SU-DHL-6 (cell line): ENCODE data around the gene MACF1.
"Not testable (repeated sequence)": the region's sequence is repeated elsewhere in the genome, so short reads cannot be mapped to it uniquely, and the experiment has no call there.

Source experiments
- H2AFZ ChIP-seq: fragments of 200-600 bp; sonication (generic); 2 replicates; pipeline ENCODE4 v1.6.1; 2014; ENCODE audit warnings: low read depth, mild to moderate bottlenecking, moderate library complexity, mixed read lengths, antibody characterized with exemption, low read length; ENCODE audit not compliant: severe bottlenecking
- H3F3A ChIP-seq: fragments of 200-600 bp; shearing (Covaris generic); 2 replicates; pipeline ENCODE4 v1.6.0; 2016; ENCODE audit warnings: antibody characterized with exemption, mild to moderate bottlenecking; ENCODE audit not compliant: insufficient read depth
- H3K27ac ChIP-seq: fragments of 200-600 bp; sonication (generic); 2 replicates; pipeline ENCODE4 v1.5.1; 2016; ENCODE audit warnings: low read depth, mild to moderate bottlenecking, low read length, moderate library complexity, mixed read lengths
- H3K27me3 ChIP-seq: fragments of 200-600 bp; sonication (generic), shearing (Covaris generic); 2 replicates; pipeline ENCODE4 v1.6.0; 2014; ENCODE audit warnings: mild to moderate bottlenecking, low read length
- H3K36me3 ChIP-seq: fragments of 200-600 bp; sonication (generic); 2 replicates; pipeline ENCODE4 v1.6.1; 2014; ENCODE audit warnings: mild to moderate bottlenecking, low read length, mixed read lengths
- H3K4me2 ChIP-seq: fragments of 300-600, 200-600 bp; shearing (Covaris generic), sonication (generic); 2 replicates; pipeline ENCODE4 v1.6.0; 2014; ENCODE audit warnings: low read length, low read depth, mild to moderate bottlenecking; ENCODE audit not compliant: poor library complexity, severe bottlenecking
- H3K4me3 ChIP-seq: fragments of 200-600 bp; sonication (generic); 2 replicates; pipeline ENCODE4 v1.5.1; 2014; ENCODE audit warnings: antibody characterized with exemption, low read length, mild to moderate bottlenecking, mixed read lengths; ENCODE audit not compliant: insufficient read depth, poor library complexity, severe bottlenecking
- H3K79me2 ChIP-seq: fragments of 200-600 bp; sonication (generic); 2 replicates; pipeline ENCODE4 v1.6.1; 2014; ENCODE audit warnings: mild to moderate bottlenecking, low read length, moderate library complexity; ENCODE audit not compliant: insufficient read depth
- H3K9ac ChIP-seq: fragments of 200-600 bp; sonication (generic); 2 replicates; pipeline ENCODE4 v1.7.0; 2014; ENCODE audit warnings: mild to moderate bottlenecking, low read length
- H3K9me2 ChIP-seq: fragments of 200-600 bp; sonication (generic); replicated peaks from 2 replicates; pipeline ENCODE4 v1.6.1; 2014; ENCODE audit warnings: low read length; ENCODE audit not compliant: insufficient read depth
- H3K9me3 ChIP-seq: fragments of 200-600 bp; sonication (generic); 2 replicates; pipeline ENCODE4 v1.6.1; 2014; ENCODE audit warnings: low read length, mixed read lengths; ENCODE audit not compliant: insufficient read depth
- H4K20me1 ChIP-seq: fragments of 200-600 bp; sonication (generic); 2 replicates; pipeline ENCODE4 v1.6.1; 2014; ENCODE audit warnings: low read depth, mild to moderate bottlenecking, antibody characterized with exemption, low read length, moderate library complexity, mixed read lengths
- EZH2phosphoT487 ChIP-seq: fragments of 200-600 bp; sonication (generic), shearing (Covaris generic); conservative IDR thresholded peaks from 2 replicates; pipeline ENCODE4 v1.6.1; 2018; ENCODE audit warnings: mild to moderate bottlenecking, antibody characterized with exemption, low read length, moderate library complexity, mixed read lengths
- TF ChIP-seq, protein P1 (sequence below): fragments of 200-600 bp; sonication (generic); IDR thresholded peaks from one replicate; pipeline ENCODE4 v1.5.1; 2017; ENCODE audit warnings: antibody characterized with exemption, mild to moderate bottlenecking, low read length, moderate library complexity; ENCODE audit not compliant: insufficient read depth, poor library complexity, severe bottlenecking

Gene MACF1

GRCh38 chr1:39205102-39205780 lies 746 bp downstream of the MACF1 start:
- Histone ChIP-seq H3K27ac (peak overlapping the region; percentile 60), H3K27me3 (no peaks in the 10 kb centered on the region), H3F3A (peaks cover 18% of the 10 kb centered on the region), H3K9ac (peak overlapping the region; percentile 47), H2AFZ (peak overlapping the region; percentile 34), H3K4me2 (peak overlapping the region; percentile 72), H3K9me2 (no peaks in the 10 kb centered on the region), H4K20me1 (no peaks in the 10 kb centered on the region), H3K36me3 (no peaks in the 10 kb centered on the region), H3K4me3 (peak overlapping the region; percentile 45), H3K79me2 (no peaks in the 10 kb centered on the region; the same call in 1 of the 2 replicates), H3K9me3 (no peaks in the 10 kb centered on the region)
- TF ChIP-seq, protein P1, sequence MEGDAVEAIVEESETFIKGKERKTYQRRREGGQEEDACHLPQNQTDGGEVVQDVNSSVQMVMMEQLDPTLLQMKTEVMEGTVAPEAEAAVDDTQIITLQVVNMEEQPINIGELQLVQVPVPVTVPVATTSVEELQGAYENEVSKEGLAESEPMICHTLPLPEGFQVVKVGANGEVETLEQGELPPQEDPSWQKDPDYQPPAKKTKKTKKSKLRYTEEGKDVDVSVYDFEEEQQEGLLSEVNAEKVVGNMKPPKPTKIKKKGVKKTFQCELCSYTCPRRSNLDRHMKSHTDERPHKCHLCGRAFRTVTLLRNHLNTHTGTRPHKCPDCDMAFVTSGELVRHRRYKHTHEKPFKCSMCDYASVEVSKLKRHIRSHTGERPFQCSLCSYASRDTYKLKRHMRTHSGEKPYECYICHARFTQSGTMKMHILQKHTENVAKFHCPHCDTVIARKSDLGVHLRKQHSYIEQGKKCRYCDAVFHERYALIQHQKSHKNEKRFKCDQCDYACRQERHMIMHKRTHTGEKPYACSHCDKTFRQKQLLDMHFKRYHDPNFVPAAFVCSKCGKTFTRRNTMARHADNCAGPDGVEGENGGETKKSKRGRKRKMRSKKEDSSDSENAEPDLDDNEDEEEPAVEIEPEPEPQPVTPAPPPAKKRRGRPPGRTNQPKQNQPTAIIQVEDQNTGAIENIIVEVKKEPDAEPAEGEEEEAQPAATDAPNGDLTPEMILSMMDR: no peak

- H3K4me3 ChIP-seq: peak overlapping the region; percentile 45
Measured at GRCh38 chr1:39205781-39206464, 1.4 kb downstream of the MACF1 start.

DNA sequence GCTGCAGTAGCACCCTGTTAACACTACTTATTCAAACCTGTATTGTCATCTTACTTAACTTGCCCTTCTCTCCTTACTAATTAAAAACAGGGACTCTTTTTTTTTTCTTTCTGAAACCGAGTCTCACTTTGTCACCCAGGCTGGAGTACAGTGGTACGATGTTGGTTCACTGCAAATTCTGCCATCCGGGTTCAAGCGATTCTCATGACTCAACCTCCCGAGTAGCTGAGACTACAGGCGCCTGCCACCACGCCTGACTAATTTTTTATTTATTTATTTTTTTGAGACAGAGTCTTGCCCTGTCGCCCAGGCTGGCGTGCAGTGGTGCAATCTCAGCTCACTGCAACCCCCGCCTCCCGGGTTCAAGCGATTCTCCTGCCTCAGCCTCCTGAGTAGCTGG lies 3.9 kb downstream of the MACF1 start:
- H3K27me3 ChIP-seq, H3K36me3 ChIP-seq, H3K9ac ChIP-seq, H3K9me3 ChIP-seq, H4K20me1 ChIP-seq, H3K4me2 ChIP-seq, H3K4me3 ChIP-seq, H3K9me2 ChIP-seq, H2AFZ ChIP-seq, H3K79me2 ChIP-seq, H3K27ac ChIP-seq: not testable (repeated sequence)
- H3F3A ChIP-seq: peaks cover 17% of the 10 kb centered on the region

More at GRCh38 chr1:39205781-39206464, 1.4 kb downstream of the MACF1 start:
- no peaks in the 10 kb centered on the region for H3K9me2 ChIP-seq
- peaks cover 18% of the 10 kb centered on the region for H3F3A ChIP-seq
- H3K79me2 ChIP-seq: no peaks in the 10 kb centered on the region; the same call in 1 of the 2 replicates
- no peaks in the 10 kb centered on the region for H4K20me1 ChIP-seq
- peak overlapping the region; percentile 47 for H3K9ac ChIP-seq
- H2AFZ ChIP-seq: no peak overlapping the region
- TF ChIP-seq, protein P1: no peak
- no peak for TF ChIP-seq EZH2phosphoT487
- no peaks in the 10 kb centered on the region for H3K27me3 ChIP-seq
- peak overlapping the region; percentile 72 for H3K4me2 ChIP-seq
- peak overlapping the region; percentile 60 for H3K27ac ChIP-seq
- no peaks in the 10 kb centered on the region for H3K36me3 ChIP-seq
- no peaks in the 10 kb centered on the region for H3K9me3 ChIP-seq

GRCh38 chr1:39210649-39211048 lies 6.2 kb downstream of the MACF1 start:
- Histone ChIP-seq H3K36me3 (no peaks in the 10 kb centered on the region), H2AFZ (no peak overlapping the region), H3K4me3 (no peak overlapping the region), H3K9me2 (no peaks in the 10 kb centered on the region), H4K20me1 (no peaks in the 10 kb centered on the region), H3F3A (peaks cover 27% of the 10 kb centered on the region), H3K27ac (no peak overlapping the region), H3K9ac (no peak overlapping the region), H3K4me2 (no peak overlapping the region), H3K27me3 (no peaks in the 10 kb centered on the region), H3K9me3 (no peaks in the 10 kb centered on the region), H3K79me2 (no peaks in the 10 kb centered on the region; the same call in 1 of the 2 replicates)
- no peak for TF ChIP-seq EZH2phosphoT487
- TF ChIP-seq, protein P1: no peak
